C4-2B (cell line): ENCODE data around the gene PREB.

Experiments
- CTCF ChIP-seq: fragments of 450-650 bp; conservative IDR thresholded peaks from 2 replicates; pipeline ENCODE4 v1.5.1; 2017; ENCODE audit warnings: mild to moderate bottlenecking
- ZFX ChIP-seq: fragments of 450-650 bp; IDR thresholded peaks from 2 replicates; pipeline ENCODE4 v1.6.1; 2017

GRCh38 chr2:27149570-27150405, 15.4 kb upstream of the PREB start:
- TF ChIP-seq CTCF (no peak), ZFX (no peak)
